ENCODE results near the gene SEMA6D.
"Not testable (repeated sequence)": the region's sequence is repeated elsewhere in the genome, so short reads cannot be mapped to it uniquely, and the experiment has no call there.

The SEMA6D gene

GRCh38 chr15:47716516-47716915, 789 bp upstream of the SEMA6D start:
- DNase-seq (ENCODE audit: low read depth), result no peak

- DNase-seq (ENCODE audit: low read depth), result no peak
These were observed 1.5 kb downstream of the SEMA6D start for GRCh38 chr15:47718497-47719437.

GRCh38 chr15:47719730-47720129, 2.4 kb downstream of the SEMA6D start:
- DNase-seq (ENCODE audit: low read depth), result no peak

- no peak for DNase-seq (ENCODE audit: low read depth)
These were observed 3.2 kb downstream of the SEMA6D start for GRCh38 chr15:47720555-47720954.

GRCh38 chr15:47721676-47722075, 4.4 kb downstream of the SEMA6D start:
- no peak for DNase-seq (ENCODE audit: low read depth)

GRCh38 chr15:47724346-47724745, 7.0 kb downstream of the SEMA6D start:
- DNase-seq (ENCODE audit: low read depth), result no peak

GRCh38 chr15:47725051-47725450, 7.7 kb downstream of the SEMA6D start:
- DNase-seq (ENCODE audit: low read depth), result no peak

GRCh38 chr15:47725906-47726305, 8.6 kb downstream of the SEMA6D start:
- no peak for DNase-seq (ENCODE audit: low read depth)

GRCh38 chr15:47726399-47726823, 9.1 kb downstream of the SEMA6D start:
- no peak for DNase-seq (ENCODE audit: low read depth)

GRCh38 chr15:47727137-47727536, 9.8 kb downstream of the SEMA6D start:
- DNase-seq (ENCODE audit: low read depth), result no peak

GRCh38 chr15:47727676-47728075, 10.4 kb downstream of the SEMA6D start:
- no peak for DNase-seq (ENCODE audit: low read depth)

GRCh38 chr15:47728426-47728825, 11.1 kb downstream of the SEMA6D start:
- no peak for DNase-seq (ENCODE audit: low read depth)

GRCh38 chr15:47728886-47729285, 11.6 kb downstream of the SEMA6D start:
- no peak for DNase-seq (ENCODE audit: low read depth)

GRCh38 chr15:47731230-47731629, 13.9 kb downstream of the SEMA6D start:
- DNase-seq (ENCODE audit: low read depth), result no peak

- DNase-seq (ENCODE audit: low read depth), result no peak
These were observed 14.9 kb downstream of the SEMA6D start for GRCh38 chr15:47732248-47732647.

GRCh38 chr15:47733085-47733484, 15.8 kb downstream of the SEMA6D start:
- DNase-seq (ENCODE audit: low read depth), result no peak

GRCh38 chr15:47736143-47736786, 19.0 kb downstream of the SEMA6D start:
- no peak for DNase-seq (ENCODE audit: low read depth)

- DNase-seq (ENCODE audit: low read depth), result no peak
These were observed 20.2 kb downstream of the SEMA6D start for GRCh38 chr15:47737477-47737876.

GRCh38 chr15:47738144-47738825, 21.0 kb downstream of the SEMA6D start:
- DNase-seq (ENCODE audit: low read depth), result not testable (repeated sequence)

- DNase-seq (ENCODE audit: low read depth), result no peak
These were observed 23.8 kb downstream of the SEMA6D start for GRCh38 chr15:47741082-47741481.

GRCh38 chr15:47741907-47742306, 24.6 kb downstream of the SEMA6D start:
- no peak for DNase-seq (ENCODE audit: low read depth)

- no peak for DNase-seq (ENCODE audit: low read depth)
These were observed 25.0 kb downstream of the SEMA6D start for GRCh38 chr15:47742334-47742733.

GRCh38 chr15:47742742-47743141, 25.4 kb downstream of the SEMA6D start:
- DNase-seq (ENCODE audit: low read depth), result no peak
